GM12892 (cell line): ENCODE data around the gene STKLD1.

Source experiments
- DNase-seq: peaks from one replicate; pipeline ENCODE4 v3.0.0; 2011; ENCODE audit not compliant: insufficient read length
- FAIRE-seq: peaks from 2 replicates; lab custom pipeline; 2011; peaks lifted over from hg19 to GRCh38; lab: Jason Lieb, UNC
- POLR2A ChIP-seq: IDR thresholded peaks from 2 replicates; pipeline ENCODE4 v1.6.1; 2011; ENCODE audit warnings: low read depth, low read length, control low read depth
- POLR2AphosphoS5 ChIP-seq: IDR thresholded peaks from 2 replicates; pipeline ENCODE4 v1.6.1; 2011; ENCODE audit warnings: low read depth, low read length, control low read depth
- TAF1 ChIP-seq: IDR thresholded peaks from 2 replicates; pipeline ENCODE4 v1.6.1; 2011; ENCODE audit warnings: low read depth, mild to moderate bottlenecking, control low read depth, low read length, borderline replicate concordance

The STKLD1 gene

GRCh38 chr9:133394687-133395271 lies 18.6 kb downstream of the STKLD1 start:
- DNase-seq (no peak), FAIRE-seq (no peak)
- TF ChIP-seq POLR2AphosphoS5 (no peak), TAF1 (no peak), POLR2A (no peak)

GRCh38 chr9:133396952-133397351 lies 20.8 kb downstream of the STKLD1 start:
- TF ChIP-seq POLR2A (no peak), TAF1 (no peak), POLR2AphosphoS5 (no peak)
- no peak for FAIRE-seq
- no peak for DNase-seq

DNA sequence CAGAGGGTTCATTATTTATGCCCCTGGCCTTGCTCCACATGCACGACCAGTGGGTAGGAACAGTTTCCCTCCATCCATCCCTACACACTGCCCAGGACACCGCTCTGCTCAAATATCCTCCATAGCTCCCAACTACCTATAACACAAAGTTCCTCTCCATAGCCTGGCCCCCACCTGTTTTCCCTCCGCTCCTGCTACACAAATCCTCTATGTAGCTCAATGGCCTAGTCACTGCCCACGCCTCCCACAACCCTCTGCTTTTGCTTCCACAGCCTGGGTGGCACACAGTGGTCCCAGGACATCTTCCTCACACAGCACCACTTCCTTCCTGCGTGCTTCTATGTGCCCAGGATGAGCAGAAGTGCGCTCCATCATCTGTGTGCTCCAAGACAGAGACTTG lies 21.2 kb downstream of the STKLD1 start:
- TF ChIP-seq POLR2A = no peak
- no peak for TF ChIP-seq POLR2AphosphoS5
- no peak for TF ChIP-seq TAF1
- no peak for FAIRE-seq

GRCh38 chr9:133397895-133398294 lies 21.7 kb downstream of the STKLD1 start:
- TF ChIP-seq POLR2AphosphoS5 (no peak), TAF1 (no peak), POLR2A (no peak)
- FAIRE-seq = no peak
- no peak for DNase-seq

More for the DNA sequence above, 21.2 kb downstream of the STKLD1 start:
- no peak for DNase-seq

- no peak for TF ChIP-seq POLR2AphosphoS5
- TF ChIP-seq POLR2A = no peak; the same call in 1 of the 2 replicates
- TF ChIP-seq TAF1 = no peak
- FAIRE-seq (no peak), DNase-seq (no peak)
These were observed 24.1 kb downstream of the STKLD1 start for GRCh38 chr9:133400292-133400691.

GRCh38 chr9:133401588-133401987 lies 25.4 kb downstream of the STKLD1 start:
- DNase-seq = no peak
- no peak for FAIRE-seq
- TF ChIP-seq POLR2AphosphoS5 = peak; percentile 67
- TF ChIP-seq TAF1 = no peak
- no peak for TF ChIP-seq POLR2A

DNA sequence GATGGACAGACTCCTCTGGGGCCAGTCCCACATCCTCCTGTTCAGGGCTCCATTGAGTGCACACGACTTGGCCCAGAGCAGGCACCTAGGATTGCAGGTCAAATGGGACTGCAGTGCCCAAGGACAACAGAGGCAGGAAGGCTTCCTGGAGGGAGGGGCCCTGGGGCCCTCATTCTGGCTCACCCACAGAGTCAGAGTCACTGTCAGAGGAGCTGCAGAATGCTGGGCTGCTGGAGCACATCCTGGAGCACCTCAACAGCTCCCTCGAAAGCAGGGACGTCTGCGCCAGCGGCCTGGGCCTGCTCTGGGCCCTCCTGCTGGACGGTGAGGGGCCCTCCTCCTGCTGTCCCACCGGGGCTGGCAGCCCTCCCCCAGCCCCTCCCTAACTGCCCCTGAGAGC lies 26.5 kb downstream of the STKLD1 start:
- DNase-seq (no peak), FAIRE-seq (no peak)
- no peak for TF ChIP-seq POLR2A
- no peak for TF ChIP-seq TAF1
- no peak for TF ChIP-seq POLR2AphosphoS5

- DNase-seq = no peak
- no peak for TF ChIP-seq POLR2A
- peak; percentile 9; the same call in 1 of the 2 replicates for TF ChIP-seq POLR2AphosphoS5
- FAIRE-seq = no peak
These were observed 27.7 kb downstream of the STKLD1 start for GRCh38 chr9:133403766-133404453.

DNA sequence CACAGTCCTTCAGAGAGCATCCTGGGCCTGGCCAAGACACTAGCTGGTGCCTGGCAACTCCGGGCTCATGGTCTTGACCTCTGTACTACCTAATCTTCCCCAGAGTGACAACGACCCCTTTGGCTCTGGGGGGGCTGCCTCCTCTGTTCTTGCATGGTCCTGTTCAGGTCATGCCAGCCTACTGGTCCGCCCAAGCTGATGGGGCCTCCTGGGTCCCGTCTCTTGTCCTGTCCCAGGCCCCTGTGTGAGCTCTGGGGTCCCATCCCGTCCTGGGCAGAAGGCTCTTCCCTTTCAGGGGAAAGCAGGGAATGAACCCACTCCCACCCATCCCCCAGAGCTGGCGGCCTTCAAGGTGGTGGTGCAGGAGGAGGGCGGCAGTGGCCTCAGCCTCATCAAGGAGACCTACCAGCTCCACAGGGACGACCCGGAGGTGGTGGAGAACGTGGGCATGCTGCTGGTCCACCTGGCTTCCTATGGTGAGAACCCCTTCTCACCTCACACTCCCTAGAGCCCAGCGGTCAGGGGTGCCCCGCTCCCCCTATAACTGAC lies 28.4 kb downstream of the STKLD1 start:
- no peak for FAIRE-seq
- DNase-seq = no peak
- TF ChIP-seq POLR2A (no peak), POLR2AphosphoS5 (no peak), TAF1 (no peak)

DNA sequence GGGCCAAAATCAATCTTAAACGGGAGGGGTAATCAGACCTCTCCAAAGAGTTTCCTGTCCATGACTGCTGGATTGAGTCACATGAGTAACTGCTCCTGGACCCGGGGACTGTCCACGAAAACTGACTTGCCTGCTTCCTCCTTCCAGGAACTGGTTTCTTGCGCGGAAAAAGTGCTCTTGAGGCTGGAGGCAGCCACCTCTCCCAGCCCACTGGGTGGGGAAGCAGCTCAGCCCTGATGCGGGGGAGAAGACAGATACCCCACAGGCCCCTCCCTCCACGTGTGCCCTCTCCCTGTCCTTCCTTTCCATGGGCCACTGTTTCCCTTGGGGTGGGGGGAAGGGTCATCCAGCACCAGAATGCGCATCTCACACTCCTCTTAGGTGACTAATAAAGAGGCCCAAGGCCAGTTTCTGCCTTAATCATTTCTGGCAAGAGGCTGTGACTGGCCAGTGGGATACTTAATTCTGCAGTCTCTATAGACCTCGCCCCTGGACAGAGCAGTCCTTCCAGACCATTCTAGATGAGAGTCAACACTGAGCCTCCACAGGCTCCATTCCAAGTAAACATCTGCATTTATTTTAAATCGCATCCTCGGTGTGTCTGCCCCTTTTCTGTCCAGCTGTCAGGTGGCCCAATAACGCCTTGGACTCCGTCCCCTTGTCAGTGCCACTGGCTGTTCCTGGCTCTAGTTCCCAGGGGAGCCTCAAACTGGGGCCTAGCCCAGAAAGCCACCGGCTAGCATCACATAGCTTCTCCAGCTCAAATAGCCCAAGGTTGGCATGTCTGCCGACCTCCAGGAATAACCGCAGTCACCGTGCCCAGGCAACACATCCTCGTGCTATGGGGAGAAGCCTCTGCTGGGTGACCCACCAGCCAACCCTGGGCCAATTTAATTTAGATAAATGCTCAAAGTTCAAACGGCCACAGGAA lies 29.6 kb downstream of the STKLD1 start:
- DNase-seq = no peak
- FAIRE-seq = peak; percentile 36

DNA sequence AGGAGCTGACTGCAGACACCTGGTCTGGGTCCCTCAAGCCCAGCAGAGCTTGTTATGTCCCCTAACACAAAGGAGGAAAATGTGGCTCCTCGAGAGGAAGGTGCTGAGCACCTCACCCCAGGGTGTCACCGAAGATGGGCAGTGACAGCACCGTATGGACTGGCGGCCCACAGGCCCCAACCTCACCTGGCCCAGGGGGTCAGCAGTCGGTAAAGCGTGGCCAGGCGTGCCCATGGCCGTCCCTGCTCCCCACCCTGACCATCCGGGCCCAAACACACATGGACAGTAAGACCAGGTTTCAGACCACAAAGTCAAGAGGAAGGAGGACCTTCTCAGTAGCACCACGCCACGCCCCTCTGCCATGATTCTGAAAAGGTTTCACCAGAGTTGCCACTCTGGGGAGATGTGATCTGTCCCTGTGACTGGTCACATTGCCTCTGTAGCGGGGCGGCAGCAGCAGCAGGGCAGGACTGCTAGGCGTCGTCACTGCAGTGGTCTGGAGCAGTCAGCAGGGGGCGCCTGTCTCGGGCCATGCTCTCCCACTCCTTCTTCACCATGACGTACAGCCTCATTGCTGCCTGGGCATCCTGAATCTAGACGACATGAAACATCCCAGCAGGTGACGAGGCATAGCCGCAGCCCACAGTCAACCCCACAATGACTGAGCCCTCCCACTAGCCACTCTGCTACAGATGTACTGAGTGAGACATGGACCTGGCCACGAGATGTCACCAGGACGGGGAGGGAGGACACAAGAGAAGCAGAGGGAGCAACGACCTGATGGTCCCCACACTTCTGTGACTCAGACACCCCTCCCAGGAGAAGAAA lies 30.5 kb downstream of the STKLD1 start:
- peak; percentile 98 for FAIRE-seq
- no peak for TF ChIP-seq POLR2AphosphoS5
- no peak for TF ChIP-seq POLR2A
- no peak for TF ChIP-seq TAF1

More for the DNA sequence above, 29.6 kb downstream of the STKLD1 start:
- no peak for TF ChIP-seq POLR2AphosphoS5
- TF ChIP-seq TAF1 = no peak
- TF ChIP-seq POLR2A = no peak

More for the DNA sequence above, 30.5 kb downstream of the STKLD1 start:
- peak; percentile 80 for DNase-seq
